CMK (cell line): Measurements from ENCODE around the gene CHSY3.
A peak's percentile ranks its signal among the peaks of the same experiment; 100 is the strongest.

Source experiments
- DNase-seq: peaks from one replicate; pipeline ENCODE4 v3.0.0-alpha.2; 2010; ENCODE audit warnings: low read depth

The CHSY3 gene

GRCh38 chr5:129904102-129904666 lies at the start of gene CHSY3:
Gene CHSY3, plus strand, starts transcription at chr5:129904465.
- DNase-seq: peak; percentile 2

- no peak for DNase-seq
These were observed 47.9 kb upstream of the CHSY3 start for GRCh38 chr5:129856325-129856724.

GRCh38 chr5:129857116-129857515 lies 47.1 kb upstream of the CHSY3 start:
- no peak for DNase-seq

GRCh38 chr5:129858131-129858675 lies 46.1 kb upstream of the CHSY3 start:
- DNase-seq: no peak

GRCh38 chr5:129884322-129884721 lies 19.9 kb upstream of the CHSY3 start:
- DNase-seq: no peak

GRCh38 chr5:129899454-129899853 lies 4.8 kb upstream of the CHSY3 start:
- DNase-seq: no peak

- DNase-seq: no peak
These were observed 1.4 kb upstream of the CHSY3 start for GRCh38 chr5:129902816-129903215.

GRCh38 chr5:129903466-129904101 lies 681 bp upstream of the CHSY3 start:
- DNase-seq: no peak

- DNase-seq: no peak
These were observed 605 bp downstream of the CHSY3 start for GRCh38 chr5:129904667-129905472.

- no peak for DNase-seq
These were observed 1.4 kb downstream of the CHSY3 start for GRCh38 chr5:129905473-129906176.

GRCh38 chr5:129906177-129906887 lies 2.1 kb downstream of the CHSY3 start:
- no peak for DNase-seq

- no peak for DNase-seq
These were observed 5.0 kb downstream of the CHSY3 start for GRCh38 chr5:129909225-129909624.

GRCh38 chr5:129912601-129913255 lies 8.5 kb downstream of the CHSY3 start:
- DNase-seq: no peak

- no peak for DNase-seq
These were observed 11.2 kb downstream of the CHSY3 start for GRCh38 chr5:129915415-129915814.

- no peak for DNase-seq
These were observed 13.0 kb downstream of the CHSY3 start for GRCh38 chr5:129917224-129917623.

GRCh38 chr5:129921204-129921603 lies 16.9 kb downstream of the CHSY3 start:
- DNase-seq: no peak

GRCh38 chr5:129930221-129930620 lies 26.0 kb downstream of the CHSY3 start:
- DNase-seq: no peak

GRCh38 chr5:129935626-129936025 lies 31.4 kb downstream of the CHSY3 start:
- no peak for DNase-seq

- no peak for DNase-seq
These were observed 33.8 kb downstream of the CHSY3 start for GRCh38 chr5:129938077-129938476.

GRCh38 chr5:129943936-129944335 lies 39.7 kb downstream of the CHSY3 start:
- DNase-seq: no peak

GRCh38 chr5:129945028-129945427 lies 40.8 kb downstream of the CHSY3 start:
- DNase-seq: no peak
